HG03460 (cell line): ENCODE measurements around the gene TCF7L2.

ENCODE experiments used
- ATAC-seq: cut with Tn5 transposase; IDR thresholded peaks from one replicate; pipeline ENCODE4 v1.9.1; 2021; ENCODE audit not compliant: unreplicated experiment

Gene TCF7L2

DNA sequence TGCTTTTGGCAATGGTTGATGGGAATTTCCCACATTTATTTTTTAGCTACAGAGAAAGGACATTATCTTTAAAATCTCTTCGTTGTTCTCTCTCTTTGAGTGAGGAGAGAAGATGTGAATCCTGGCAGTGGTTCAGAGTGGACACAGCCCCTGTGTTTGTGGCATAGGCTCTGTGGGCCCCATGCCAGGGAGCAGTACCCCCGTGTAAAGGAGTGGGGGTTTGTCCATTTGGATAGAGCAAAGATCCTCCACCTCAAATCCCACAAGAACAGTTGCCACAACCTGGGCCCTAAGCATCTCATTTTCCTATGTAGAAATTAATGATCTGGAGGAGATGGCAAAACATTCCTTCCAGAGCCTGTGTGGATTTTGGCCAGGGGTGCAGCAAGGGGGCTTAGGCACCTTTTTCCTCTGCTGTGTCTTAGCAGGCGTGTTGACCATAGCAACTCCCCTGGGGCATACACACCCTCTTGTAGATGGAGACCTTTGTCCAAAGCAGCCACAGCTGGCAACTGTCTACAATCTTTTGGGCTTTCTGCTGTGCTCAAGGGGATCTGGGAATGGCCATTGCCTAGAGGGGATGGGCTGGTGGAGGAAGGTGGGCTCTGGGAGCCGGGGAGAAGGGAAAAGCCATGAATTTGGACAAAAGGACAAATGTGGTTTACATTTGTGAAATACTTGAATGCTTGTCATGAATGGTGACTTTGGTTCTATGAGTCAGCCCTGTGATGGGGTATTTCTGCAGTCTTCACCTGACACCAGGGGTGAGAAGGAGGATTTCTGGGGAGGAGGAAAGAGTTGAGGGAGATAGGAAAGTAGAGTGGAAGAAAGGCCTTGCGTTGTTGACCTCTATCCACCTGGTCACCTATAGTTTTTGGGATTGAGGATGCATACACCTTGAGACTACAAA is 92.0 kb downstream of the TCF7L2 start:
- ATAC-seq: no peak

DNA sequence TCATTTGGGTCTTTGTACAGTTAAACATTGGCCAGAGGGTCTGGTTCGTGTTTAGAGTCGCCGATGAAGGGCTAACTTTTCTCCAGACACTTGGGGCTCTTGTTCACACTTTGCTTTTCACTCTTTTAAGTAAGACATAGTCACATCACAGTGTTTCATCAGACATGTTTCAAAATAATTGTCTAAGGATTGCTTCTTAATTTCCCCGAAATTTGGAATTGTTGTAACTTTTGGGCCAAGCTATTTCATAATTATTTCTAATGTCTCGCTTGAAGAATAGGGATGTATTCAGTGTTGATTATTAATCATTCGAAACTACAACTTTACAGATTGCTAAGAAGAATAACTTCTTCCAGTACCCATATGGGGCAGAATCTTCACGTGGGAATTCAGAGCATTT is 92.8 kb downstream of the TCF7L2 start:
- no peak for ATAC-seq

DNA sequence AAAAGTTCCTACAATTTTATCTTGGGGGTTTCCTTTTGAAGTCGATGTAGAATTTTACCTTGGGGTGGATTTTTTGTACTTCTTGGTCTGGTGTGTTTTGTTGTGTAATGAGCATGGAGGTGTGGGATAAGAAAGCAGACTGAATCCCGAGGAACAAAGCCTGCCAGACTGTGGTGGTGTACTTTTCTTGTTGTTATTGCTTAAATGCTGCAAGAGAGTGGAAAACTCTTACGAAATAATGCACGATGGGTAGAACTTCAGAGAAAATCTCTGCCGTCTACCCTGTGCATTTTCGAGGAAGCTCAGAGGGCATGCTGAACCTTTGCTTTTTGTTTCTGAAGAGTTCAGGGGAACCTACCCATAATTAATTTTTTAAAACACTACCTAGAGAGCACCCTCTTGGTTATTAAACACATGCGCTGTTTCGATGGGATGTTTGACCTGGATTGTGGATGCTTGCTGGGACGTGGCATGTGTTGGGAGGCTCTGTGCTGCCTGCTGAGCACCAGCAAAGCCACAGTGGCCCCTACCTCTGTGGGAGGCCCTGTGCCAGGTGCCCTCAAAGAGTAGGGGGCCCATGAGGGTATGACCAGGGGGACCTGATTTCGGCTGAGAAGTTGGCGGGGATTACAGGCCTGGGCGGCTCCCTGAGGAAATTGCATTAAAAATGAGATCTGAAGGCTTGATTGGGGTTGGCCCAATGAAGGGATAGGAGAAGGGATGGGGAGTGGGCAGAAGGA is 94.1 kb downstream of the TCF7L2 start:
- no peak for ATAC-seq

DNA sequence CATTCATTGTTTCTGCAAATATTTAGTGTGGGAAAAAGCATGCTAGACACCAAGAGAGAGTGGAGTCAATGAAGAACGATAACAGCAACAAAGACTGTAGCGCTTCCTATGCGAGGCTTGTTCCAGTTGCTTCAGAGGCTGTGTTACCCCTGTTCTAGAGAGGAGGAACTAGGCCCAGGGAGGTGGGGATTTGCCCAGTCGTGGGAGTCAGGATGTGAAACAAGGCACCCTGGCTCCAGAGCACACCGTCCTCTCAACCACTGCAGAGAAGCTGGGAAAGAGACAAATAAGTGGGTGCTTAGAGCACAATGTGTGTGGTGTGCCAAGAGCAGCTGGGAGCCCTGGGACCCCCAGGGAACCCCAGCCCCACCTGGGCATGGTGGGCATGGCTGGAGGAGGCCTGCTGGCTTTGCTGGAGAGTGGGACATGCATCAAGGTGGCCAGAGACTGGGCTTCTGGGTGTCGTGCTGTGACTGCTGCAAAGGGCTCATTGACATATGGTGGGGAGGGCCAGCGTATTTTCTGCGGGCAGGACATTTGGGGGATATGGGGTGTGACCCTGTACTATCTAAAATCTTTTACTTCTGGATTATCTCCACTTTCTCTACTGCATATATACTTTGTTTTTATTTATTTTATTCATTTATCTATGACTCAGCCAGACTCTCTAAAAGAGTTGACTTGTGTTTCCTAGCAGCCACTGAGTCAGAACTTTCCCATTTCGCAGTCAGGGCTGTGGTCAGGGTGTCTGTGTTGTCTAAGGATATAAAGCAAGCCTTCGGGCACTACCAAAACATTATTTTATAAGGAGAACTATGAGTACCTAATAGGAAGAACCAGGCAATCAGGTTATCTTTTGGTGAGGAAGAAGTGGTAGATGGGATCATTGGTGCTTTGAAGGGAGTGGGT is 95.4 kb downstream of the TCF7L2 start:
- no peak for ATAC-seq

DNA sequence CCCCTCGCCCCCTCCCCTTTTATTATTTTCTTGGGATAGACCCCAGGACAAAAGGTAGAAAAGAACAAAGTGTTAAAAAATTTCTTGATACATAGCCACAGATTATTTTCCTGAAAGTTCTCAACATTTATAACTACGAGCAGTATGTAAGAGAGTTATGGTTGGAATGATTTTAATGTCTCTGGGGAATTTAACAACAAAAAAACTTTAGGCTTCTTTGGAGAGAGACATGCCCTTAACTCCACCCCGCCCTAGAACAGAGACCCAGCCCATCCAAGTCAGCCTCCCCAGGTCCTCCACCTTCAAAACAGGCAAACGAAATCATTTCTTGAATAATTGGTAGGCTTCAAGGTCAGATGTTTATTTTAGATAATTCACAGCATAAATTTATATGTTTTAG is 97.1 kb downstream of the TCF7L2 start:
- no peak for ATAC-seq

DNA sequence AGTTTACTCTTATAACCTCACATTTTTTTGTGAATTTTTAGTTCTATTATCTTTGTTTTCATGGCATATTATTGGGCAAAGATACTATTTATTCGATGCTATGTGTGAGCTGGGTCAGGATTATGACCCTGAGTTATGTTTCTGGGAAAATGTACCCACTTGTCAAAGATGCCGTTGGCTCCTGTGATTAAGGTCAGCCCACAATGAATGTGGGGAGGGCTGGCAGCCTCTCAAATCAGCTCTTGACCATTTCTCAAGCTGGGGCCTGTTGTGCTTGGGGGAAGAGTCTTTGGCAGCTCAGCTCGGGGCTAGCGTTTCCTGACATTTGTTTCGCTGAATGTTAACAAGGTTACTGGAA is 97.5 kb downstream of the TCF7L2 start:
- no peak for ATAC-seq

DNA sequence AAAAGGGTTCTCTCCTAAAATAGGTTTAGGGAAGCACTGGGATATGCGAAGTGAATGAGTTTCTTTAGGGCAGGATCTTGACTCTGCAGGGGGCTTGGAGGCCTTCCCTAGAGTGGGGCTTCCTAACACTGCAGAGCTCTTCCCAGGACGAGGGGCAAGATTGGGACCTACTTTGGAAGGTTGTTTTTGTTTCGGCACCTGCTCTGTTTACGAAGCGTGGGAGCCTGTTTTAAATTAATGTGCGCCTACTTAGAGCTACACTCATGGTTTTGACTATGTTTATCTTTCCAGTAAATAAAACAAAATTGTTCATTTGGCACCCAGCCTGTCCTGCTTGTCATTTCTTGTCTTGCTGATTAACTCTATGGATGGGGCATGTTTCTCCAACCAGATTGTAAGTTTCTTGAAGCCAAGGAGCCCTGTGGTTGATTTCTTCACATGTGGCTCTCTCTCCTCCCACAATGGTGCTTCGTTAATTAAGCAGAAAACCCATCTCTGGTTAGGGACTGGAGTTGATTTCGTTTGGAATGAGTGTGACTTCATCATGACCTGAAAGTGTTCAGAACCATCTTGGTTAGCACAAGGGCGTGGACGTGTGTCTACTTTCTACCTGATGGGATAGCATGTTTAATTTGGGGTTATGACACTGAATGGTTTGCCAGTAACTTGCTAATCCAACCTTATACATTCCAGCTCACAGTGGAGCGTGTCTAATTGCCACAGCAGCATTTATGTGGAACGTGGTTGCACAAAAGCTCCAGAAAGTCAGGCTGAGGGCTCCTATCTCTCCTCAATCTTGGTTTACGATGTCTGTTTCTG is 98.1 kb downstream of the TCF7L2 start:
- ATAC-seq: no peak

DNA sequence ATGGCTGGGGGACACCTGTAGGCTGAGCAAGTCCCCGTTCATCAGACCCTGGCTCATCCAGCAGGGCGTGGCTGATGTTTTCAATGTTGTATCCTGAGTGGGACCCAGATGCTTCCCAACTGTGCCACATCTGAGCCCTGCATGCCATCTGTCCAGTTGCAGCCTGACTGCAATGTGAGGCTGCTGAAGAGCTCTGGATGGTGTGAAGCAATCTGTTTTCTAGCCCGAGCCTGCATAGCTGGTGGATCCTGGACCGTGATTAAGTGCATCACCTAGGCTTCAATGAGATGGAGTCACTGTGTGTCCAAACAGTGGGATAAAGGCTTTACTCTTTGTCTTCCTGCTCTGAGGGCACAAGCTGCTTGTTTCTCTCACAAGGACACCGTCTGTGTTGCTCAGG is 99.8 kb downstream of the TCF7L2 start:
- ATAC-seq: no peak

DNA sequence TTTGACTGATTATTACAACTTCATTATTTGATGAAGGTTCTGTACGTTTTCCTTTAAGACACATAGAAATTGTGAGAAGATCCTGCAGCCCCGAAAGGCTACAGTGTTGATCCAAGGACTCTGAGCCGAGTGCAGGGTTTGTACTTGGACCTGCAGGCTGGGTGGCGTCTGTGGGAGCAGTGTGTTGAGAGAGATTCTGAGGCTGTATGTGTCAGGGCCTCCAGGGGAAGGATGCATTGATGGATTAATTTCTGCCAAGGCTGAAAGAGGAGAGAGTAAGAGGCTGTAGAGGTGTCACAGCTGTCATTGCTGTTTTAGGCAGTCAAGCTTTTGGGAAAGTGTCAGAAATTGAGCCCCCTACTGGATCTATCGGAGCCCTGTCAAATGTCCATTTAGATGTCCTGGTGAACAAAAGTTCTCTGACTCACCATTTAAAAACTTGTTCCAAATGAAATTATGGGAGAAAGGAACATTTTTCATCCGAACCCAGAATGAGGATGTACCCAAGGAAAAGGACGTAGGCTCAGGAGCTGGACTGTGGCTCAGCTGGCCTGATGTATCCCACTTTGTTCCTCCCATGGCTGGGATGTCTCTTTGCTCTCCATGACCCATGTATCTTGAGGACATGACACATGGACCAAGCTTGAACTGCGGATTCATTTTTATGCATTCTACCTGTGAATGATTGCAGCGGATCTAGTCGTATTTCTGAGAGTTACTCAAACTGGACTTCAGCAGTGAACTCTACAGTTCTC is 102.2 kb downstream of the TCF7L2 start:
- no peak for ATAC-seq

DNA sequence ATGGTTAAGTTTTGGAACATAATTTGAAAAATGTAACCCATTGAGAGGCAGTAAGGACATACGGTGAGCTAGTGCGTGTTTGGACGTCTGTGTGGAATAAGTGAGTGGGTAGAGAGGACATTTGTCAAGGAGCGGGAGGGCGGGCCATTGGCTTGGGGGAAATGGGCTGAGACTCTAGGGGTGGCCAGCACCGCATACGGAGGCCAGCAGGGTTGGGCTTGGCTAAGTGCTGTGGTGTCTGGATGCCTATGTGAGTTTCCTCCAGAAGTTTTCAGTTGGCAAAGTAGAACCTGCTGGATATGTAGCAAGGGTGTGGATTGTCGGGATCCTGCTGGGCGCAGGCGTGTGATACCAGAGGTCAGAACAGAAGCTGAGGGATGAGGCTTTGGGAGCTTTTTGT is 103.0 kb downstream of the TCF7L2 start:
- ATAC-seq: no peak

DNA sequence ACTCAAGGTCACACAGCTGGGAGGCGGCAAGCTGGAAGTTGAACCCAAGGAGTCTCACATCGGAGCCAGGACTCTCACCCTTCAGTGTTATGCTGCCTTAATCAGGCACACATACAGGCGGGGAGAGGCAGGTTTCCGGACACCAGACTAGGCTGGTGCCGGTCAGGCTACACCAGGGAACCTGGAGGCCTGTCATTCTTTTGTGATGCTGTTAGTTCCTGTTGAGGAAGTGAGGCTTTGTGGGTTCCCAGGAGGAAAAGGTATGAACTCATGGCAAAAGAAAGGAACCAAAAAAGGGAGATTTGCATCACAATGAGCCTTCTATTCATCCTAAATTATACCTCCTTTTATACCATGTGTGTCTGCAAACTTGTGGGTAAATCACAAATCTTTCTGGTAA is 103.8 kb downstream of the TCF7L2 start:
- ATAC-seq: no peak

DNA sequence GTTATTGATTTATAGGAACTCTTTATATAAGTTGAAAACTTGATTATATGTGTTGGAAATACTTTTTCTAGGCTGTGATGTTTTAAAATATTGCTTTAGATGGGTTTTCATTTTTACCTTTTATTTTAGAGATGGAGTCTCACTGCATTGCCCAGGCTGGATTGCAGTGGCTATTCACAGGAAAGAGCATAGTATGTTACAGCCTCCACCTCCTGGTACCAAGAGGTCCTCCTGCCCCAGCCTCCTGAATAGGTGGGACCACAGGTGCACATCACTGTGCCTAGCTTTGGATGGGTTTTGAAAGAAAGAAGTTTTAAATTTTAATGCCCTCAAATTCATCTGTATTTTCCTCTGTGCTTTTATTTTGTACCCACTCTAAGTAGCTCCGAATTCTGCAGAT is 105.4 kb downstream of the TCF7L2 start:
- no peak for ATAC-seq

DNA sequence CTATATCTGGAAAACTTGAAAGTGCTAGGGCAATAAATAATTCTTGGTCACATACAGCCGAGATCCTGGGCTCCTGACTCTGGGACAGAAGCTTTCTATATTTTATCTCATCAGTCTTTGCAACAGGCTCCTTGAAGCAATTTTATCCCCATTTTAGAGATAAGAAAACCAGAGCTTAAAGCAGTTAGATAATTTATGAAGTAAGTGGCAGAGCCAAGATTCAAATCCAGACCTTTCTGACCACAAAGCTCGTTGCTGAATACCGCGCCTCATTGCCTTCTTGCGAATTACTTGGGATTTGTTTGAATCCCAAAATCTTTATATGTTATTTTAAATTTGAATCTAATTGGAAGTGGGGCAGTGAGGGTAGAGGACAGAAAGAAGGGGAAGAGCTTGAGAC is 106.0 kb downstream of the TCF7L2 start:
- ATAC-seq: no peak

DNA sequence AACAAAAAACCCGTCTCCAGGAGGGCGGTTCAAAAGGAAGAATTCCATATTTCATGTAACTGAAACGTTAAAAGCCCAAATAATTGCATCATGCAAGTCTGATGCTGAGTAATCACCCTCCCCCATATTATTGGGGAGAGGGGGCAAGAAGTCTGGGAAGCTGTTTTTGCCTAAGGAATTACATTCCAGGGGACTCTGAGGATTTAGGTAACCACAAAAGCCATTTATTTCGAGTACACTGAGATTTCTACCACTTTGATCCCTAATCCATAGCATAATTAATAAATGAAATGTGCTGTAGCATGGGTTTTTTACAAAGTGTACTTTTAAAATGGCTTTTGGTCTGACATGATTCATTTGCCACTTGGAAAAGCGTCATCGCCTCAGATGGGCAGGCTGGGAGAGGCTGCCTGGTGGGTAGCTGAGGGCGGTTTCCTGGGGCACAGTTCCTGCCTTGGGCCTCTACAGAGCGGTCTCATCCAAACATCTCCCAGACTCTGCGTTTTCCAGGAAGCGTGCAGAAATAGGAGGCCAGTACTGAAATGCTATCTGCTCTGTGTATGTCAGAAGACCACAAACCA is 106.5 kb downstream of the TCF7L2 start:
- no peak for ATAC-seq

DNA sequence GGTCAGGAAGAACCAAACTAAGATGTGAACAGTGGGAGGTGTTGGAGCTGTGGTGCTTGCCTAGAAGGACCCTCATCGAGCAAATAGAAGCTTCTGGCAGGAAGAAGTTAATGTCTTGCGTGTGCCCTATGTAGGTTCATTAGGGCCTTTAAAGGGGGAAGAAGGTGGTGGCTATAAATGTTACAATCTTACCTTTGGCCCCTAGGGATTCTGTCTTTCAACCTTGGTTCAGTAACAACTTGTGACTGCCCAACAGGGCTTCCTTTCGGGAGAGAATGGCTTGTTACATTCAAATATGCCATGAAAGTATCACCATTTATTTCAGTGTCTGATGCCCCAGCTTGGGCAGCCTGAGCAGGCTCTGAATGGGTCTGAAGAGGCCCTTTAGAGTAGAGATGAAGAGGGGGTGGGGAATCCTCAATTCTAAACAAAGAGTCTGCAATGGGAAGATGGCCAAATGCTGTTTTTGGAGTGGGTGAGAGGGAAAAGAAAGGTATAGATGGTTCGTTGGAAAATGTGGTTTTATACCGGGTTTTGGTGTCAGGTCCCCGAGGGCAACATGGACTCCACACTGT is 108.0 kb downstream of the TCF7L2 start:
- no peak for ATAC-seq

DNA sequence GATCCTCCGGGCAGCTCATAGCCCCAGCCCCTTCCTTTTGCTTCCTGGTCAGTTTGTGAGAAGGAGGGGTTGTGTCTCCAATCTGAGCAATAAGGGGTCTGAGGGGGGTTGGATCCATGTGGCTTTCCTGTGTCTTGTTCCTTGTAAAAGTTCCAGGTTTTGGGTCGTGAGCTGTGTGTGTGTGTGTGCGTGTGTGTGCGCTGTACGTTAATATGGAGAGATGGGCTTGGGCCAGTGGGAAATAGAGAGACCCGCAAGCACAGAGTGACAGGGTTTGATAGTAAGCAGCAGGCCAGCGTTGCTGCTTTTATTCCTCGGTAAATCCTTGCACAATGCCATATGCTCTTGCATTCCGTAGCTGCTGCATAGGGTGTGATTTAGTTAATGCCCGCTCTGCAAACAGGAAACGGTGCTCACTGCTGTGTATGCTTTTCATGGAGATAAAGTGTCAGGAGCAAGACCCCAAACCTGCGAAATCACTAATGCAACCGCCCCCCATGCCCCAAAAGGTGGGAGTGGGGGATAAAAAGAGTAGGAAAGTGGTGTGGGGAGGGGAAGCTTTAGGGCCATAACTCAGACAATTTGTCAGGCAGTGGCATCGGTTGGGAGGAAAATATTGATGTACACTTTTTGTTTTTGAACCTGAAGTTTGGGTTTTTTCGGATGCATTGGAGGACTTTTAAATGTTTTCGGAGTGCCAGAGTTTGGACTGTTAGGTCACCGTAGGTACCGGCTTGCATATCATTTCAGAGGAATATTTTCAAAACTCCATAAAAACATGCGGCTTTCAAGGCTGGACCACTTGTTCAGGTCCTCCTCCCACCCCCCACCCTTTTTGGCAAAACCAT is 108.7 kb downstream of the TCF7L2 start:
- ATAC-seq: no peak

DNA sequence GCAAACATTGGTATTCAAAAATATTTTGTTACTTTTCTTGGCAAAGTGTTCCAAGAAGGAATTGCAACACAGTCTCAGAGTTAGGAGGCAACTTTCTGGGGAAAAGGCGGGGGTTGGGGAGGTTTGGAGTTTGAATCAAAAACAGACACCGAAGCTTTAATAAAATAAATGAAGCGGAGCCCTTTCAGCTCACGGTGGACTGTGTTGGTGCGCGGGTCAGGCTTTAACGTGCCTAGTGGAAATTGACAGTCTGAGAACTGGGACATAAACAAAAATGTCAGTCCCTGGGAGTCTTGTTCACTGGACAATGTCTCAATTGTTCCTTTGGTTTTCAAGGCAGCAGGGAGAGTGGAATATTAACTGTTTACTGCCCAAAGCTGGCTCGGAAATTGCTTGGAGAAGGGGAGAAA is 109.3 kb downstream of the TCF7L2 start:
- ATAC-seq: no peak
